Peyer's patch (tissue), 4 donors: ENCODE measurements around the gene FER.

Source experiments
- CTCF ChIP-seq, 6 experiments: fragments of 450-650 bp in 4 of 6; fragments of 200-600 bp in 2 of 6; sonication (generic) in 1 of 6; IDR thresholded peaks; one replicate each; pipeline ENCODE4 v1.5.1; 2017 to 2019; ENCODE audit warnings: antibody characterized with exemption in 6 of 6, mild to moderate bottlenecking in 3 of 6, moderate library complexity in 1 of 6
- POLR2A ChIP-seq, 2 donors: fragments of 450-650 bp; IDR thresholded peaks; one replicate each; pipeline ENCODE4 v1.5.1; 2017; ENCODE audit warnings: antibody characterized with exemption in 2 of 2, mild to moderate bottlenecking in 2 of 2, moderate library complexity in 2 of 2

GRCh38 chr5:109034306-109034705 lies 286.6 kb downstream of the FER start:
- TF ChIP-seq CTCF (IDR thresholded peaks at IDR 0.05) = no peak
- TF ChIP-seq POLR2A (IDR thresholded peaks at IDR 0.05) = no peak
